ENCODE results near the gene FBXO36.

GRCh38 chr2:229970406-229970805, 48.1 kb downstream of the FBXO36 start:
- TF ChIP-seq, protein P1, sequence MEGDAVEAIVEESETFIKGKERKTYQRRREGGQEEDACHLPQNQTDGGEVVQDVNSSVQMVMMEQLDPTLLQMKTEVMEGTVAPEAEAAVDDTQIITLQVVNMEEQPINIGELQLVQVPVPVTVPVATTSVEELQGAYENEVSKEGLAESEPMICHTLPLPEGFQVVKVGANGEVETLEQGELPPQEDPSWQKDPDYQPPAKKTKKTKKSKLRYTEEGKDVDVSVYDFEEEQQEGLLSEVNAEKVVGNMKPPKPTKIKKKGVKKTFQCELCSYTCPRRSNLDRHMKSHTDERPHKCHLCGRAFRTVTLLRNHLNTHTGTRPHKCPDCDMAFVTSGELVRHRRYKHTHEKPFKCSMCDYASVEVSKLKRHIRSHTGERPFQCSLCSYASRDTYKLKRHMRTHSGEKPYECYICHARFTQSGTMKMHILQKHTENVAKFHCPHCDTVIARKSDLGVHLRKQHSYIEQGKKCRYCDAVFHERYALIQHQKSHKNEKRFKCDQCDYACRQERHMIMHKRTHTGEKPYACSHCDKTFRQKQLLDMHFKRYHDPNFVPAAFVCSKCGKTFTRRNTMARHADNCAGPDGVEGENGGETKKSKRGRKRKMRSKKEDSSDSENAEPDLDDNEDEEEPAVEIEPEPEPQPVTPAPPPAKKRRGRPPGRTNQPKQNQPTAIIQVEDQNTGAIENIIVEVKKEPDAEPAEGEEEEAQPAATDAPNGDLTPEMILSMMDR (IDR thresholded peaks at IDR 0.05; ENCODE audit: insufficient read depth, low read depth, low read length), result no peak
- no peak for TF ChIP-seq EZH2 (IDR thresholded peaks at IDR 0.05; ENCODE audit: insufficient read depth, low read length)
